K562 (cell line): ENCODE results near the gene ATP5F1D. TPM values are rescaled to one million over a fixed set of nuclear protein-coding genes. Genes with fewer than 3 reads are reported as not detected.

Experiments used
- ARID3B ChIP-seq: fragments of 250-450 bp; sonication (Bioruptor Pico); IDR thresholded peaks from 2 replicates; pipeline ENCODE4 v1.4.0; 2020; ENCODE audit warnings: borderline replicate concordance
- BRD9 ChIP-seq: fragments of 450-650 bp; IDR thresholded peaks from 2 replicates; pipeline ENCODE4 v1.6.1; 2018; ENCODE audit warnings: low read depth; ENCODE audit not compliant: partially characterized antibody
- E2F1 ChIP-seq: sonication (generic); formaldehyde crosslinking; IDR thresholded peaks from 2 replicates; pipeline ENCODE4 v1.8.1; 2023; ENCODE audit warnings: mild to moderate bottlenecking, missing genetic modification reagents, moderate library complexity
- FOSL1 ChIP-seq: fragments of 200-800 bp; sonication (Bioruptor generic); conservative IDR thresholded peaks from 2 replicates; pipeline ENCODE4 v1.6.1; 2016; ENCODE audit warnings: missing genetic modification characterization, missing compliant biosample characterization
- FOXO4 ChIP-seq: fragments of 450-650 bp; formaldehyde crosslinking; IDR thresholded peaks from 2 replicates; pipeline ENCODE4 v1.4.0; 2020; ENCODE audit warnings: mild to moderate bottlenecking, moderate library complexity
- FOXP4 ChIP-seq: sonication (generic); formaldehyde crosslinking; IDR thresholded peaks from 2 replicates; pipeline ENCODE4 v1.8.0; 2022; ENCODE audit warnings: mild to moderate bottlenecking, missing genetic modification reagents, borderline replicate concordance
- HDAC3 ChIP-seq: fragments of 450-650 bp; IDR thresholded peaks from 2 replicates; pipeline ENCODE4 v1.6.1; 2018; ENCODE audit warnings: borderline replicate concordance, mild to moderate bottlenecking, moderate library complexity; ENCODE audit not compliant: partially characterized antibody
- KDM5B ChIP-seq: fragments of 200-600 bp; sonication (generic); IDR thresholded peaks from 2 replicates; pipeline ENCODE4 v1.6.1; 2012; ENCODE audit warnings: low read depth, mild to moderate bottlenecking, moderate library complexity, low read length, control low read depth, inconsistent platforms; ENCODE audit not compliant: insufficient replicate concordance
- KHSRP ChIP-seq: fragments of 450-650 bp; IDR thresholded peaks from 2 replicates; pipeline ENCODE4 v1.6.1; 2017
- MED1 ChIP-seq: sonication (generic); formaldehyde crosslinking; IDR thresholded peaks from 2 replicates; pipeline ENCODE4 v1.8.1; 2023; ENCODE audit warnings: missing genetic modification reagents, borderline replicate concordance
- NRF1 ChIP-seq, 2 experiments: fragments of 450-650 bp; IDR thresholded peaks in 1 of 2; conservative IDR thresholded peaks in 1 of 2; 2 replicates each; pipeline ENCODE4 v1.6.1; 2014; ENCODE audit warnings: mild to moderate bottlenecking in 2 of 2
- RBM14 ChIP-seq: fragments of 200-400 bp; formaldehyde crosslinking; IDR thresholded peaks from 2 replicates; pipeline ENCODE4 v1.6.1; 2018; ENCODE audit warnings: low read depth, mild to moderate bottlenecking, low read length, moderate library complexity, borderline replicate concordance; ENCODE audit not compliant: insufficient read depth
- RBM15 ChIP-seq: fragments of 200-400 bp; formaldehyde crosslinking; IDR thresholded peaks from 2 replicates; pipeline ENCODE4 v1.6.1; 2018; ENCODE audit warnings: mild to moderate bottlenecking, low read length, moderate library complexity; ENCODE audit not compliant: insufficient read depth
- SOX6 ChIP-seq: fragments of 450-650 bp; IDR thresholded peaks from 2 replicates; pipeline ENCODE4 v1.6.1; 2014; ENCODE audit warnings: mild to moderate bottlenecking
- SRSF9 ChIP-seq: fragments of 200-400 bp; formaldehyde crosslinking; IDR thresholded peaks from 2 replicates; pipeline ENCODE4 v1.6.1; 2017; ENCODE audit warnings: low read depth, low read length, borderline replicate concordance
- TBP ChIP-seq: optimal IDR thresholded peaks from 2 replicates; pipeline ENCODE3; 2011; ENCODE audit warnings: low read depth, low read length, improper control_type of control experiment
- TOE1 ChIP-seq, 2 experiments: fragments of 450-650 bp in 1 of 2; sonication (generic) in 1 of 2; formaldehyde crosslinking in 1 of 2; IDR thresholded peaks; 2 replicates each; pipeline versions ENCODE4 v1.7.1 to v1.8.0; 2016 to 2022; ENCODE audit warnings: borderline replicate concordance in 2 of 2, mild to moderate bottlenecking in 2 of 2, antibody characterized with exemption in 1 of 2, inconsistent platforms in 1 of 2, low read depth in 1 of 2, missing genetic modification reagents in 1 of 2, moderate library complexity in 1 of 2
- ZC3H4 ChIP-seq: sonication (generic); formaldehyde crosslinking; IDR thresholded peaks from 2 replicates; pipeline ENCODE4 v1.9.0; 2021; ENCODE audit warnings: missing genetic modification reagents, borderline replicate concordance
- ZNF24 ChIP-seq: fragments of 450-650 bp; IDR thresholded peaks from 2 replicates; pipeline ENCODE4 v1.6.1; 2016
- ZNF75A ChIP-seq: fragments of 450-650 bp; formaldehyde crosslinking; IDR thresholded peaks from 2 replicates; pipeline ENCODE4 v1.4.0; 2020; ENCODE audit warnings: mild to moderate bottlenecking
- polyA plus RNA-seq, 8 experiments: library from polyadenylated mRNA; depleted of rRNA in 4 of 8; stranded (reverse) in 5 of 8; unstranded in 3 of 8; fragments of >200 nt; fragmentation: Nextera tagmentation in 2 of 8; fragmentation: Illumina TruSeq in 1 of 8; extraction: Ambion mirVana in 2 of 8; extraction: Trizol in 1 of 8; gene quantifications; 2 replicates each; pipeline versions ENCODE4 v1.2.1 to v1.2.3, GENCODE V29; 2011 to 2014; ENCODE audit warnings: inconsistent platforms in 1 of 8, missing spikeins in 1 of 8
- total RNA-seq, 7 experiments: library from RNA; depleted of rRNA in 6 of 7; stranded (reverse); fragments of >200 nt in 6 of 7; fragmentation: Illumina TruSeq in 2 of 7; extraction: Trizol in 2 of 7; gene quantifications; 2 replicates each; pipeline versions ENCODE4 v1.2.1 to v1.2.3, GENCODE V29; 2011 to 2021; ENCODE audit warnings: low replicate concordance in 1 of 7

Gene ATP5F1D
- total and polyA plus RNA-seq, 9 of the 15 experiments (the other 6 are each of a cell fraction or from before 2014, with no cell fraction given), result 3.9 to 409 (median 36.8) TPM

- TF ChIP-seq FOXP4 (CRISPR knock-in tag) (no peak), SOX6 (no peak), TOE1 (IDR thresholded peaks at IDR 0.05; ENCODE audit: borderline replicate concordance) (no peak), TOE1 (CRISPR knock-in tag; IDR thresholded peaks at IDR 0.05; ENCODE audit: borderline replicate concordance, low read depth) (no peak), RBM14 (no peak), KHSRP (peak; percentile 60; the same call in 1 of the 2 replicates), TBP (peak; percentile 25), KDM5B (peak; percentile 63), FOSL1 (tag) (peak; percentile 68), ZNF75A (CRISPR knock-in tag) (peak; percentile 36; the same call in 1 of the 2 replicates), ARID3B (CRISPR knock-in tag) (0 out of 2 replicates have a peak, but pooled peaks have one; percentile 37), ZNF24 (0 out of 2 replicates have a peak, but pooled peaks have one; percentile 18), HDAC3 (no peak), MED1 (no peak), SRSF9 (no peak), E2F1 (CRISPR knock-in tag) (peak; percentile 74), ZC3H4 (CRISPR knock-in tag) (peak; percentile 72; the same call in 1 of the 2 replicates), NRF1 (conservative IDR thresholded peaks at IDR 0.05 in 1 of 2, IDR thresholded peaks at IDR 0.05 in 1 of 2) (peak; percentile 94 to 95), FOXO4 (peak; percentile 73; the same call in 1 of the 2 replicates), BRD9 (peak; percentile 61), RBM15 (no peak)
Observed at GRCh38 chr19:1239796-1240737, 1.5 kb upstream of the ATP5F1D start (continued).
